NCI-H1436 treated with DMSO at 0.1 percent for 48 hours (cell line): Measurements from ENCODE around the gene BICRAL.
"Not testable (repeated sequence)": the region's sequence is repeated elsewhere in the genome, so short reads cannot be mapped to it uniquely, and the experiment has no call there.

Experiments
- DNase-seq: peaks from one replicate; lab custom pipeline; 2025; lab: John Stamatoyannopoulos, UW

The BICRAL gene

GRCh38 chr6:42896178-42896719, 114.4 kb downstream of the BICRAL start:
- DNase-seq: peak; percentile 77

DNA sequence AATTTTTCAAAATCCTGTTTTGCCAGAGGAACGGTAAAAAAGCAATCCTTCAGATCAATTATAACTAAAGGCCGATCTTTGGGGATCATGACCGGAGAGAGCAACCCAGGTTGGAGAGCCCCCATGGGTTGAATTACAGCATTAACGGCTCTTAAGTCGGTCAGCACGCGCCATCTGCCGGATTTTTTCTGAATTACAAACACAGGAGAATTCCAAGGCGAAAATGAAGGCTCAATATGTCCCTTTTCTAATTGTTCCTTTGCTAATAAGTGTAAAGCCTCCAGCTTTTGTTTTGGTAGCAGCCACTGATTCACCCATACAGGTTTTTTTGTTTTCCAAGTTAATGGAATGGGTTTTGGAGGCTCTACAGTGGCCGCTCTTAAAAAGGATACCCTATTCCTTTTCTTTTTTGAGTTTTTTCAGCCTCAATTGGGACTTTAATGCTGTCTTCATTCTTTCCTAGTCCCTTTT, 117.1 kb downstream of the BICRAL start:
- peak; percentile 20 for DNase-seq

DNA sequence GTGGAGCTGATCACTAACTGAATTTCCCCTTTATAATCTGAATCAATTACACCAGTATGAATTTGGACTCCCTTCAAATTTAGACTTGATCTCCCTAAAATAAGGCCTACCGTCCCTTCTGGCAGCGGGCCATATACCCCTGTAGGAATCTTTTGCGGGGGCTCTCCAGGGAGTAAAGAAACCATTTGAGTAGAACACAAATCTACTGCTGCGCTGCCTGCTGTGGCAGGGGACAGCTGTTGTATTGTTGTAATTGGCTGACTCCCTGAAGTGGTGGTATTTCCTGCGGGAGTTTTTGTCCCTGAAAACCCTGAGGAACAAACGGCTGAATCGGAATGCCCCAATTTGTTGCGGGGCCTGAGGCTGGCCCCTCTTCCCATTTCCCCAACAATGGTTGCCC, 118.0 kb downstream of the BICRAL start:
- no peak for DNase-seq

GRCh38 chr6:42901538-42901957, 119.7 kb downstream of the BICRAL start:
- peak; percentile 70 for DNase-seq

DNA sequence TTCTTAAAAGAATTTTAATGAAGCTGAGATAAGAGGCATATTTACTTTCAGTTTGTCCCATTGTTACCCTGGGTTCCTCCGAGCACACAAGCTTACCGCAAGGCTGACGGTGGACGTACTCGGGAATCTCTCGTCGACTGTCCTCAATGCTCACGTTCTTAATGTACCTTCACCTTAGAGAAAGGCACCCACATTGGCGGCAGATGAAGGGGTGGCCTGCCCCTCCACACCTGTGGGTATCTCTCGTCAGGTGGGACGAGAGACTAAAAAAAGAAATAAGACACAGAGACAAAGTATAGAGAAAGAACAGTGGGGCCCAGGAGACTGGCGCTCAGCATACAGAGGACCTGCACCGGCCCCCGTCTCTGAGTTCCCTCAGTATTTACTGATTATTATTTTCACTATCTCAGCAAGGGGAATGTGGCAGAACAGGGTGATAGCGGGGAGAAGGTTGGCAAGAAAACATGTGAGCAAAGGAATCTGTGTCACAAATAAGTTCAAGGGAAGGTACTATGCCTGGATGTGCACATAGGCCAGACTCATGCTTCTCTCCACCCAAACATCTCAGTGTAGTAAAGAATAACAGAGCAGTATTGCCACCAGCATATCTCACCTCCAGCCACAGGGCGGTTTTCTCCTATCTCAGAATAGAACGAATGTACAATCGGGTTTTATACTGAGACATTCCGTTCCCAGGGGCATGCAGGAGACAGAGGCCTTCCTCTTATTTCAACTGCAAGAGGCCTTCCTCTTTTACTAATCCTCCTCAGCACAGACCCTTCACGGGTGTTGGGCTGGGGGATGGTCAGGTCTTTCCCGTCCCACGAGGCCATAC, 120.8 kb downstream of the BICRAL start:
- DNase-seq: not testable (repeated sequence)

DNA sequence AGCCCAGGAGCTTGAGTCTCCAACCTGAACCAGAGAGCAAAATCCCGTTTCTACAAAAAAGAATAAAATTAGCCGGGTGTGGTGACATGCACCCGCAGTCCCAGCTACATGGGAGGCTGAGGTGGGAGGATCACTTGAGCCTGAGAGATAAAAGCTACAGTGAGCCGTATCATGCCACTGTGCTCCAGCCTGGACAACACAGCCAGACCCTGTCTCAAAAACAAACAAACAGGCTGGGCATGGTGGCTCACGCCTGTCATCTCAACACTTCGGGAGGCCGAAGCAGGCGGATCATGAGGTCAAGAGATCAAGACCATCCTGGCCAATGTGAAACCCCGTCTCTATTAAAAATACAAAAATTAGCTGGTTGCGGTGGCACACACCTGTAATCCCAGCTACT, 122.6 kb downstream of the BICRAL start:
- no peak for DNase-seq

GRCh38 chr6:42907336-42907735, 125.5 kb downstream of the BICRAL start:
- DNase-seq: no peak

DNA sequence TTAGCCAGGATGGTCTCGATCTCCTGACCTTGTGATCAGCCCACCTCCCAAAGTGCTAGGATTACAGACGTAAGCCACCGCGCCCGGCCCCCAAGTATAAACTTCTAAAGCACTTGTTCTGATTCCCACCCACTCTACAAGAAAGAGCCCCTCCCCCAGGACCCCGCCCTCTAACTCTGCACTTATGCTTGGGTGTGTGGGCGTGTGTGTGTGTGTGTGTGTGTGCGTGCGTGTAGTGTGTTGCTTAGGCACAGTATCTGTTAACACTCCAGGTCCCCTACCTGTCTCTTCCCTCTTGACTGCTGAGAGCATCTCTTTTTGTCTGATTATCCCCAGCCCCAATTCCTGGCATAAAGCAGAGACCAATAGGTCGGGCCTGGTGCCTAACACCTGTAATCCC, 128.0 kb downstream of the BICRAL start:
- DNase-seq: no peak

- DNase-seq: no peak
Measured at GRCh38 chr6:42911171-42912021, 129.5 kb downstream of the BICRAL start.

- DNase-seq: no peak
Measured at GRCh38 chr6:42914546-42914945, 132.7 kb downstream of the BICRAL start.

DNA sequence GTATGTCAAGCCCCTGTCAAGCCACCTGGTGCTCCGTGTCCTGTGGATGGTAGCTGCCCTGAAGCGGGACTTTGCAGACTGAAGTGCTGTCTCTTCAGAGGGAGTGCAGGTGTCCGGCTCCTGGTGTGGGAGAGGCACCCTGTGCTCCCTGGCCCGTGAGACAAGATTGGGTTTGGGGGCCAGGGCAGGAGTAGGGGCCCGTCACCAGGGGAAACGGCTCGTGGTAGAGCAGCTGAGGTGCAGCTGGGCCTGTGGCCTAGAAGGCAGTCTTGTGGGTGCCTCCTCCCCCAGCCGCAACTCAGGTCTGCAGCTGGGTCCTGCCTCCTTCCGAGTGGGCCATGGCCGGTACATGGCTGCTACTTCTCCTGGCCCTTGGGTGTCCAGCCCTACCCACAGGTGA, 133.9 kb downstream of the BICRAL start, which contains the start of gene PTCRA:
Gene PTCRA, plus strand, starts transcription at position 322 of the 400 bp plus-strand sequence. Its CDS starts 17 bp downstream, at position 339.
- no peak for DNase-seq

- no peak for DNase-seq
Measured at GRCh38 chr6:42916288-42916687, 134.4 kb downstream of the BICRAL start.
